Stimulated activated CD4-positive, alpha-beta T cell treated with anti-CD3 and anti-CD28 coated beads, Interleukin-12 subunit alpha, Interleukin-12 subunit beta, amount 100 ng/mL, for 4 hours (primary cell): ENCODE results near the gene GSTM3.
A peak's percentile ranks its signal among the peaks of the same experiment; 100 is the strongest.
"Not testable (repeated sequence)": the region's sequence is repeated elsewhere in the genome, so short reads cannot be mapped to it uniquely, and the experiment has no call there.

Source experiments
- DNase-seq: peaks from one replicate; pipeline ENCODE4 v3.0.0-alpha.2; 2020

Gene GSTM3

DNA sequence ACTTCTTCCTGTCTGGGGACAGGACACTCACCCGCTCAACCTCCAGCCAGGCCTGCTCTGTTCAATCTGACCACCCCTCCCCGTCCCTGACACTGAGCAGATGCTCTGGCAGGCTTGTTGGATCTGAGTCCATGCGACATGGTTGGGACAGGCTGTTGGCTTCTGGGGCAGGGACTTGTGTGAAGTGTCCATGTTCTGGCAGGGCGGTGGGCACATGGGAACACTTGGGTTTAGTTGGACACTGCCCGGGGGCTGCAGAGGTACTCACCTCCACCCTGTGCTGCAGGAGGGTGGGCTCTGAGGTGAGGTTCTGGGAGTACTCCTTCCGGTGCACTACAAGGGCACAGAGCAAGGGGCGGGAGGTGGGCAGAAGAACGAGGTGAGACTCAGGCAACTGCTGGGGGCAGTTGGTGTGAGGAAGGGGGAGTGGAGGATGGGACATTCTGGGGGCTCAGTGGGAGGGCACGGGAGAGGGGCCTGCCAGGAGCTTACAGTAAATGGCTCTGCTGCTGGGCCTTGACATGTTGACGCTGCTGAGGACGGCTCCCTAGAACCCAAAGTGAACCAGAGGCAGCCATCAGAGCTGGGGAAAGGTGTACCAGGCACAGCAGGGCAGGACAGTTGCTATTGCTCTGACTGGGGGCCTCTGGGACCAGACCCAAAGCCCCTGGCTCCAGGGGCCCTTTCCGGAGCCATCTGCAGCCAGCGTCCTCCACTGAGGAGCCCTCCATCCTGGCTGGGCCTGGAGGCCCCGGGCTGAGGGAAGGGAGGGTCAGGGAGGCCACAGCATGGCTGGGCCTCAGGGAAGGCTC, 20.6 kb upstream of the GSTM3 start:
- DNase-seq = no peak

- no peak for DNase-seq
These were observed 19.9 kb upstream of the GSTM3 start for GRCh38 chr1:109760581-109761226.

GRCh38 chr1:109759513-109760334, 18.9 kb upstream of the GSTM3 start:
- DNase-seq = no peak

DNA sequence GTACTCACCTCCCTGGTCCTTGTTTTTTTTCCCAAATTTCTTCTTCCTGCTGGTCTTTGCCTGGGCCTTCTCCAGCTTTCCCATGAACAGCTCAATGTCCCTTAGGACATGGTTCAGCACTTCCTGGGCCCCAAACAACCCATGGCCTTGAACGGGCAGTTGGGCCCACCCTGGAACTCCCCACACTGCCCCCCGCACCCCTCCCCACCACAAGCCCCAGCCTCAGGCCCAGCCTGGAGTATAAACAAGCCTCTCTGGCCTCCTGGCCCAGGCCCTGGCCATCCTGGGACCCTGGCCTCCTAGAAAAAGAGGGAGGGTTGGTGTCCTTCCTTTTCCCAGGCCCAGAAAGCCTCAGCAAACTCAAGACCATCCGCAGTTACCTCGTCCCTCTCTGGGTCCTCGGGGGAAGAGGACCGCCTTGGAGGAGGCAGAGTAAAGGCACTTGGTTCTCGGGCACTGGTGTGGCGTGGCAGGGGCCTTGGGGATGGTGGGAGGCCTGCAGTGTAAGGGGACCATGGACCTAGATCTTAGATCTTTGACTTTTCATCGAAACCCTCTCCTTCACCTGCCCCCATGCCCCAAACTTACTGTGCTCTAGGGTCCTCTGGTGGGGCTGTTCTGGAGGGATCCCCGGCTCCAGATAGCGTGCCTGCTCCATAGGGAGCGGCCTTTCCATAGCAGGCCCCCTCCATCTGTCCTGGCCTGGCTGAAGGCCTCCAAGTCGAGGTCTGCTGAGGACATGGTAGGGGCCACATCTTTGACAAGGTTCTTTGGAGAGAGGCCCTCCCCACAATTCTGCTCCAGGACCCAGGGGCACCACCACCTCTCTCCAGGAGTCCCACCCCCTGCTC, 17.3 kb upstream of the GSTM3 start:
- DNase-seq = no peak

DNA sequence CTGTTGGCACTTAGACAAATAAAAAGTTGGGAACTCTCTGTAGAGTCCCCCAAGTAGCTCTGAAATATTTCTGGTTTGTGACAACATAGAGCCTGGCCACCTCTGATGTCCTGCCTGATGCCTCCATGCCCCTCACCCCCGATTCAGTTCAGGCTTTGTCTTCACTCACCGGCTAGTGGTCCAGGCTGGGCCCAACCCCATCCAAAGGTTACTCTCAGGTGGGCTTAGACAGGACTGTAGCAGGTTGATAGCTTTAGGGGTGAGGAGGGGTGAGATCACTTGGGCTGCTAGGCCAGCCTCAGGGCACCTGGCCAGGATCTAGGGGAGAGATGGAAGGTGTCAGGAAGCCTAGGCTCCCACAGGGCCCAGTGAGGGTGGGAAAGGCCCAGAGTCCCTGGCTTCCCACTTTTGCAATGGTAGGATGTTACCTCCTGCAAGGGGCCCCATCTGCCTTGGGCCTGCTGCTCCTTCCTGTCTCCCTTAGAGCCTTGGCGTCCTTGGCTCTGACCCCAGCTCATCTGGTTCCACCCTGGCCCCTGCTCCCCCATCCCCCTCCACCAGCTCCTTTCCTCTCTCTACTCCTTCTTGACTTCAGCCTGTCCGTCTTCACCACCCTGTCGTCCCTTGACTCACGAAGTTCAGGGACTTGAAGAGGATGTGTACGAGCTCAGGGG, 16.1 kb upstream of the GSTM3 start:
- no peak for DNase-seq

DNA sequence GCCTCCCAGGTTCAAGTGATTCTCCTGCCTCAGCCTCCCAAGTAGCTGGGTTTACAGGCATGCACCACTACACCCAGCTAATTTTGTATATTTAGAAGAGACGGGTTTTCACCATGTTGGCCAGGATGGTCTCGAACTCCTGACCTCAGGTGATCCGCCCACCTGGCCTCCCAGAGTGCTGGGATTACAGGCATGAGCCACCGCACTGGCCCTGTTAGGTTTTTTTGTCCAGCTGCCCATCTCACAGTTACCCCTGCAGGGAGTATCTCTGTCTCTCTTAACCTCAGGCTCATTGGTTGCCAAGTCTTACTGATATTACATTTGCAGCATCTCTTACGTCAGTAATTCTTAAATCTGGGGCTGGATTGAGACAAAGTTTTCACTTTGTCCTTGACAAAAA, 15.5 kb upstream of the GSTM3 start:
- DNase-seq = not testable (repeated sequence)

GRCh38 chr1:109754738-109755137, 13.9 kb upstream of the GSTM3 start:
- DNase-seq = no peak

GRCh38 chr1:109751531-109752260, 10.9 kb upstream of the GSTM3 start:
- DNase-seq = no peak

- no peak for DNase-seq
These were observed 10.1 kb upstream of the GSTM3 start for GRCh38 chr1:109750920-109751319.

DNA sequence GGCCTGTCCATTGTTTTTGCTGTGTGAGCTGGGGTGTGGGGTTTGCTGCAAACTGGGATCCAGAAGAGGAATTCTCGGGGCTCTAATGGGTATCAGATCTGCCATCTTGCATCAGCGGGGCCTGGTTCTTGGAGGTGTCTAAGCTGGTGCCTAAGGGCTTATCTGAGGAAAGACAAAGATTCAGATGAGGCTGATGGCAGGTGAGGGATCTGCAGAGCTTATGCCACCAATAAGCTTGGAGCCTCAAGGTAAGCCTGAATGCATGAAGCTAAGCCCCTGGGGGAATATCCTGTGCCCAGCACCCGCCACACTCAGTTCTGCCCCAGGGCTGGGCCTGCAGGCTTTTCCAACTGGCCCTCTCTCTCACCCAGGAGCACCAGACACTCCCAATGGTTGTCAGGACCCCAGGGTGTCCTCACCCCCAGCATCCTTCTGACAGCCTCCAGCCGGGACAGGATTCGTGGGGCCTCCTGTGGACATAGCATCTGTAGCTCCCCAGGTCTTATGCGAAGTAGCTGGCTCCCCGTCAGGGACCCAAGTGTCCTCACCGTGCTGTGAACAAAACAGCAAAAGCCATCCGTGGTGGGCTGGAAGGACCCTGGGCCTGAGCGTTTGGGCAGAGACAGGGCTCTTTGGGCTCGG, 9.5 kb upstream of the GSTM3 start:
- DNase-seq = no peak

GRCh38 chr1:109749221-109749620, 8.4 kb upstream of the GSTM3 start:
- DNase-seq = no peak

DNA sequence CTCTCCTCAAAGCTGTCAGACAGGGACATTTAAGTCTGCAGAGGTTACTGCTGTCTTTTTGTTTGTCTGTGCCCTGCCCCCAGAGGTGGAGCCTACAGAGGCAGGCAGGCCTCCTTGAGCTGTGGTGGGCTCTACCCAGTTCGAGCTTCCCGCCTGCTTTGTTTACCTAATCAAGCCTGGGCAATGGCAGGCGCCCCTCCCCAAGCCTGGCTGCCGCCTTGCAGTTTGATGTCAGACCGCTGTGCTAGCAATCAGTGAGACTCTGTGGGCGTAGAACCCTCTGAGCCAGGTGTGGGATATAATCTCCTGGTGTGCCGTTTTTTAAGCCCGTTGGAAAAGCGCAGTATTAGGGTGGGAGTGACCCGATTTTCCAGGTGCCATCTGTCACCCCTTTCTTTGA, 7.5 kb upstream of the GSTM3 start:
- DNase-seq = not testable (repeated sequence)

- peak; percentile 81 for DNase-seq
These were observed 862 bp downstream of the GSTM3 start for GRCh38 chr1:109739738-109740614.

GRCh38 chr1:109733236-109733870, 7.5 kb downstream of the GSTM3 start:
- no peak for DNase-seq

- DNase-seq = no peak
These were observed 8.4 kb downstream of the GSTM3 start for GRCh38 chr1:109732390-109732881.

DNA sequence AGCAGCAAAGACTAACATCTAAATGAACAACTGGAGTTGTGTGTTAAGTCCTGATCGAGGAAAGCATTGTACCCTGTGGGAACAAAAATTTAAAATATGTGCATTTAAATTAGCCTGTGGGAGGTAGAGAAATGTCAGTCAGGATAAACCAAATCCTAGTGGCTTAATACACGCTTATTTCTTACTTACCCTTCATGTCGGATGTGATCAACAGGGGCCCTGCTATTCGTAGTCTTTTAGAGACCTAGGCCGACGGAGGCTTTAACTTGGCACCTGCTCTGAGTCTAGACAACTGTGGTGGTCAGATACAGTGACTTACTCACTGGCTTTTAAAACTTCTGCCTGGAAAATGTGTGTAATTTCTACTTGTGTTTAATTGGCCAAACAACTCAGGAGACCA, 10.2 kb downstream of the GSTM3 start:
- no peak for DNase-seq

DNA sequence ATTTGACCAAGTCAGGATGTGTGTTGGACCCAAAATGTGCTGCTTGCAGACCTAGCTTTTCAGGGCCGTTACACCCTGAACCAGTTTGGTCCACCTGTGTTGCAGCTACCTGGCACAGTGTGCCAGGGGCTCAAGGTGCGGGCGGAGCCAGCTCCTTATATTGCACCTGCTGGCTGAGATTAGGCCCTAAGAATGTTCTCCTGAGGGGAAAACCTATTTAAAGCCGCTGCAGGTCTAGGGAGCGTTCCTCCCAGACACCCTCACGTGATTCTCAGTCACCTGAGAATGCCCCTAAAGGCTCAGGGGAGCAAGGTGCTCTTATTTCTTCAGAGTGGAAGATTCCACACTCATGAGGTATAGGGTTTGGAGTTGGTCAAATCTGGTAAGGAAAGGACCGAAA, 12.0 kb downstream of the GSTM3 start:
- DNase-seq = no peak

- no peak for DNase-seq
These were observed 14.0 kb downstream of the GSTM3 start for GRCh38 chr1:109726728-109727373.

DNA sequence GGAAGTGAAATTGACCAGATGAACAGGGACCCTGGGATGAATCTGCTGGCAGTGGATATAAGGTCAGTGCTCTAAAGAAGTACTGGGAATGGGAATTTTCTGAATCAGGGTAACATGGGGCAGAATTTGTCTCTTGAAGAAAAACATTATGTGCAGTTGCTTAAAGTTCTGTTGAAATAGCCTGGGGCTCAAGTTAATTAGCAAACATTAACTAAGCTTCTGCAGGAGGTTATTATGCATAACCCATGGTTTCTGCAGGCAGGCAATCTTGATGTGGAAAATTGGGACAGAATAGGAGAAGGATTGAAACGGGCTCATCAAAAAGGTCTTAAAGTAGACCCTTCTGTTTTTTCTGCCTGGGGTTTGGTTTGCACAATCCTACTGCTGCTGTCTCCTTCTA, 14.8 kb downstream of the GSTM3 start:
- no peak for DNase-seq
